ENCODE results near the gene KRT76.

DNA sequence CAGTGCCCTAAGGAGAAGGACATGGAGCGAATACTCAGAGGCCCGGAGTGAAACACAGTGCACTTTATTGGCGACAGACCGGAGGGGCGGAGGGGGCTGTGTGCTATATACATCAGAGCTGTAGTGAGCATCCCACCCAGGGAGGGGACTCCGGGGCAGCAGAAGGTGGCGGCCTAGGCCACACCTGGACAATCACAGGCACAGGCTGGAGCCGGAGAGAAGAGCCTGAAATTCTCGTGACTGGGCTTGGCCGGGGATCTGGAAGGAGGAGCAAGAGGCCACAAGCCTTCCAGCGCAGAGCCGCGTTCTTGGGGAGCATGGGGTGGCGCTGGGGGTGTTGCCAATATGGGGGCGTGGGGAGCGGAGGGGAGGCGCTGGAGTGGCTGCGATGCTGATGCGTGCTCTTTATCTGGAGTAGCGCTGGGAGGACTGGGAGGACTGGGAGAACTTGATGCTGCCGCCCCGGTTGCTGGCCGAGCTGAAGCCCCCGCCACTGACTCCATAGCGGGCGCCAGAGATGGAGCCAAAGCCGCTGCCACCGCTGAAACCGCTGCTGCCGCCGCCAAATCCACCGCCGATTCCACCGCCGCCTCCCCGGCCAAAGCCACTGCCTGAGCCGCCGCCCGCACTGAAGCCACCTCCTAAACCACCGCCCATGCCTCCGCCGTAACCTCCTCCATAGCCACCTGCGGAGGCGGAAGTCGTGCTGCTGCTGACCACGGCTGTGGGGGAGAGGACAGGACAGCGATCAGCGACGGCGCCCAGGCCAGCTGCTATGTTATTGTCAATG is 12.7 kb upstream of the KRT76 start:
- no peak for TF ChIP-seq POLR2A (IDR thresholded peaks at IDR 0.05)
- TF ChIP-seq, protein P1, sequence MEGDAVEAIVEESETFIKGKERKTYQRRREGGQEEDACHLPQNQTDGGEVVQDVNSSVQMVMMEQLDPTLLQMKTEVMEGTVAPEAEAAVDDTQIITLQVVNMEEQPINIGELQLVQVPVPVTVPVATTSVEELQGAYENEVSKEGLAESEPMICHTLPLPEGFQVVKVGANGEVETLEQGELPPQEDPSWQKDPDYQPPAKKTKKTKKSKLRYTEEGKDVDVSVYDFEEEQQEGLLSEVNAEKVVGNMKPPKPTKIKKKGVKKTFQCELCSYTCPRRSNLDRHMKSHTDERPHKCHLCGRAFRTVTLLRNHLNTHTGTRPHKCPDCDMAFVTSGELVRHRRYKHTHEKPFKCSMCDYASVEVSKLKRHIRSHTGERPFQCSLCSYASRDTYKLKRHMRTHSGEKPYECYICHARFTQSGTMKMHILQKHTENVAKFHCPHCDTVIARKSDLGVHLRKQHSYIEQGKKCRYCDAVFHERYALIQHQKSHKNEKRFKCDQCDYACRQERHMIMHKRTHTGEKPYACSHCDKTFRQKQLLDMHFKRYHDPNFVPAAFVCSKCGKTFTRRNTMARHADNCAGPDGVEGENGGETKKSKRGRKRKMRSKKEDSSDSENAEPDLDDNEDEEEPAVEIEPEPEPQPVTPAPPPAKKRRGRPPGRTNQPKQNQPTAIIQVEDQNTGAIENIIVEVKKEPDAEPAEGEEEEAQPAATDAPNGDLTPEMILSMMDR (IDR thresholded peaks at IDR 0.05) = no peak
- no peak for TF ChIP-seq POLR2AphosphoS5 (IDR thresholded peaks at IDR 0.05; ENCODE audit: insufficient read depth in 1 of 2, low read depth in 1 of 2)
